HepG2 (cell line): ENCODE data around the gene TP73. TPM values are rescaled to one million over a fixed set of nuclear protein-coding genes. Genes with fewer than 3 reads are reported as not detected.

Experiments
- DPF2 ChIP-seq: sonication (generic); formaldehyde crosslinking; IDR thresholded peaks from 2 replicates; pipeline ENCODE4 v1.4.0; 2020; ENCODE audit warnings: mild to moderate bottlenecking, low read depth, missing genetic modification reagents, borderline replicate concordance
- GFI1 ChIP-seq: sonication (generic); formaldehyde crosslinking; IDR thresholded peaks from 2 replicates; pipeline ENCODE4 v1.5.0; 2020; ENCODE audit warnings: missing genetic modification reagents, mild to moderate bottlenecking, borderline replicate concordance
- HHEX ChIP-seq: IDR thresholded peaks from 2 replicates; pipeline ENCODE4 v1.6.1; 2016; ENCODE audit warnings: control low read depth
- NFATC3 ChIP-seq: sonication (generic); formaldehyde crosslinking; IDR thresholded peaks from 2 replicates; pipeline ENCODE4 v1.5.1; 2020; ENCODE audit warnings: mild to moderate bottlenecking, missing genetic modification reagents
- NFE2 ChIP-seq: sonication (generic); formaldehyde crosslinking; IDR thresholded peaks from 2 replicates; pipeline ENCODE4 v1.4.0; 2020; ENCODE audit warnings: missing genetic modification reagents
- RFX3 ChIP-seq: IDR thresholded peaks from 2 replicates; pipeline ENCODE4 v1.6.1; 2016; ENCODE audit warnings: missing biosample characterization, missing genetic modification reagents
- RORA ChIP-seq: sonication (generic); formaldehyde crosslinking; IDR thresholded peaks from 2 replicates; pipeline ENCODE4 v1.5.0; 2020; ENCODE audit warnings: mild to moderate bottlenecking, missing genetic modification reagents, moderate library complexity
- U2AF2 ChIP-seq: fragments of 200-400 bp; formaldehyde crosslinking; IDR thresholded peaks from 2 replicates; pipeline ENCODE4 v1.6.1; 2017; ENCODE audit warnings: low read depth, mild to moderate bottlenecking, low read length
- ZFP36L1 ChIP-seq: sonication (generic); formaldehyde crosslinking; IDR thresholded peaks from 2 replicates; pipeline ENCODE4 v1.8.0; 2022; ENCODE audit warnings: mild to moderate bottlenecking, missing genetic modification reagents, moderate library complexity
- ZFP41 ChIP-seq: sonication (generic); formaldehyde crosslinking; IDR thresholded peaks from 2 replicates; pipeline ENCODE4 v1.4.0; 2020; ENCODE audit warnings: mild to moderate bottlenecking, missing genetic modification reagents, borderline replicate concordance
- ZNF138 ChIP-seq: sonication (generic); formaldehyde crosslinking; IDR thresholded peaks from 2 replicates; pipeline ENCODE4 v1.5.0; 2020; ENCODE audit warnings: mild to moderate bottlenecking, low read depth, missing genetic modification reagents
- ZNF224 ChIP-seq: sonication (generic); formaldehyde crosslinking; IDR thresholded peaks from 2 replicates; pipeline ENCODE4 v1.5.0; 2020; ENCODE audit warnings: mild to moderate bottlenecking, missing genetic modification reagents
- ZNF280D ChIP-seq: sonication (generic); formaldehyde crosslinking; IDR thresholded peaks from 2 replicates; pipeline ENCODE4 v1.5.1; 2020; ENCODE audit warnings: mild to moderate bottlenecking, missing genetic modification reagents
- ZNF503 ChIP-seq: sonication (generic); formaldehyde crosslinking; IDR thresholded peaks from 2 replicates; pipeline ENCODE4 v1.4.0; 2020; ENCODE audit warnings: missing genetic modification reagents
- ZNF510 ChIP-seq: sonication (generic); formaldehyde crosslinking; IDR thresholded peaks from 2 replicates; pipeline ENCODE4 v1.4.0; 2020; ENCODE audit warnings: low read depth, mild to moderate bottlenecking, missing genetic modification reagents
- ZNF746 ChIP-seq: sonication (generic); formaldehyde crosslinking; IDR thresholded peaks from 2 replicates; pipeline ENCODE4 v1.8.0; 2022; ENCODE audit warnings: mild to moderate bottlenecking, missing genetic modification reagents
- ZNF850 ChIP-seq: sonication (generic); formaldehyde crosslinking; conservative IDR thresholded peaks from 2 replicates; pipeline ENCODE4 v1.9.0; 2021; ENCODE audit warnings: mild to moderate bottlenecking, missing genetic modification reagents
- polyA plus RNA-seq, 8 experiments: library from polyadenylated mRNA; depleted of rRNA in 3 of 8; stranded (reverse) in 7 of 8; unstranded in 1 of 8; fragments of >200 nt; fragmentation: Illumina TruSeq in 4 of 8; extraction: Trizol in 4 of 8; gene quantifications; 2 replicates each; pipeline versions ENCODE4 v1.2.1 to v1.2.3, GENCODE V29; 2011 to 2016; ENCODE audit warnings: low read depth in 4 of 8, missing spikeins in 1 of 8, mixed read lengths in 1 of 8; ENCODE audit not compliant: insufficient read depth in 1 of 8
- total RNA-seq, 5 experiments: library from RNA; depleted of rRNA; stranded (reverse); fragments of >200 nt; fragmentation: Illumina TruSeq; extraction: Trizol; gene quantifications; 2 replicates each; pipeline ENCODE4 v1.2.3, GENCODE V29; 2016; ENCODE audit warnings: low read depth in 1 of 5
- TF ChIP-seq, protein P1 (sequence below): IDR thresholded peaks from 2 replicates; pipeline ENCODE4 v1.6.1; 2016
- TF ChIP-seq, protein P2 (sequence below): sonication (generic); formaldehyde crosslinking; IDR thresholded peaks from 2 replicates; pipeline ENCODE4 v1.4.0; 2020; ENCODE audit warnings: missing genetic modification reagents
- TF ChIP-seq, protein P3 (sequence below): sonication (generic); formaldehyde crosslinking; IDR thresholded peaks from 2 replicates; pipeline ENCODE4 v1.8.1; 2023; ENCODE audit warnings: mild to moderate bottlenecking, inconsistent platforms, moderate library complexity, missing genetic modification reagents, borderline replicate concordance

TP73 gene
- total and polyA plus RNA-seq, 2 of the 13 experiments (the other 11 are each of a cell fraction or from before 2014, with no cell fraction given), result 0.49 to 1.1 TPM

DNA sequence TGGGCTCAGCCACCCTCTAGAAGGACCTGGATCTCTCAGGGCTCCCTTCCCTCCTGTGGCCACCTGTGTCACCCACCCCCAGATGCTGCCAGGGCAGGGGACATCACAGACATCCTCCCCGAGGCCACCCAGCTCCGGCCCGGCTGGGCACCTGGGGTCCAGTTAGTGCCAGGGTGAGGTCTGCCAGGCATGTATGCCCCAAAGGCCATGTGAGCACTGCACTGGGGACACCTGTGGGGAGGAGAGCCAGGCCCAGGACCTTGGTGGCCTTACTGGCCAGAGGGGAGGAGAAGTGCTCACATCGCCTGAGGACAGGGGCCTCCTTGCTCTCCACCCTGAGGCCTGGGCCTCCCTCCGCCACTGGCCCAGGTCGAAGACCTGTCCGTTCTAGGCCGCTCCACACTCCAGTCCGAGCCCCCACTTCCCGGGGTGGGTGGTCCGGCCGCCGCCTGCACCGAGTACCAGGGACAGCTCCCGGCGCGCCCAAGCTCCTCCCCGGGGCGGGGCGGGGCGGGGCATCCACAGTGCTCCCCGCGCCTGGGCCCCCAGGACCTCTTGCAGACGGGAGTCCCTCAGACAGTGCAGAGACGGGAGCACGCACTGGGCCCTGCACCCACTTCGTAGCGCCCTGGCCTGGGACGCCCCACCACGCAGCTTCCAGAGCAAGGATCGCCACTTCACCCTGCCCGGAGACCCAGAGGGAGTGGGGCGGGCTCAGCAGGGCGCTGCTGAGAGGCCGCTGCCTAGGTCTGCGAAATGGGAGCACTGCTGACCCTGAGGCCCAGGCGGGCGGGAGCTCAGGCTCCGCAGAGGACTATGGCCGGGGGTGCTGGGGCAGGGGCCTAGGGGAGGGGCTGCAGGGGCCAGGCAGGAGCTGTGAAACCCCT lies 65.6 kb downstream of the TP73 start (continued):
- TF ChIP-seq ZNF503, result no peak
- 0 out of 2 replicates have a peak, but pooled peaks have one; percentile 70 for TF ChIP-seq ZFP41 (CRISPR knock-in tag)
- TF ChIP-seq, protein P1, sequence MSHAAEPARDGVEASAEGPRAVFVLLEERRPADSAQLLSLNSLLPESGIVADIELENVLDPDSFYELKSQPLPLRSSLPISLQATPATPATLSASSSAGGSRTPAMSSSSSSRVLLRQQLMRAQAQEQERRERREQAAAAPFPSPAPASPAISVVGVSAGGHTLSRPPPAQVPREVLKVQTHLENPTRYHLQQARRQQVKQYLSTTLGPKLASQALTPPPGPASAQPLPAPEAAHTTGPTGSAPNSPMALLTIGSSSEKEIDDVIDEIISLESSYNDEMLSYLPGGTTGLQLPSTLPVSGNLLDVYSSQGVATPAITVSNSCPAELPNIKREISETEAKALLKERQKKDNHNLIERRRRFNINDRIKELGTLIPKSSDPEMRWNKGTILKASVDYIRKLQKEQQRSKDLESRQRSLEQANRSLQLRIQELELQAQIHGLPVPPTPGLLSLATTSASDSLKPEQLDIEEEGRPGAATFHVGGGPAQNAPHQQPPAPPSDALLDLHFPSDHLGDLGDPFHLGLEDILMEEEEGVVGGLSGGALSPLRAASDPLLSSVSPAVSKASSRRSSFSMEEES, result 0 out of 2 replicates have a peak, but pooled peaks have one; percentile 29
- no peak for TF ChIP-seq RFX3
- TF ChIP-seq, protein P2, sequence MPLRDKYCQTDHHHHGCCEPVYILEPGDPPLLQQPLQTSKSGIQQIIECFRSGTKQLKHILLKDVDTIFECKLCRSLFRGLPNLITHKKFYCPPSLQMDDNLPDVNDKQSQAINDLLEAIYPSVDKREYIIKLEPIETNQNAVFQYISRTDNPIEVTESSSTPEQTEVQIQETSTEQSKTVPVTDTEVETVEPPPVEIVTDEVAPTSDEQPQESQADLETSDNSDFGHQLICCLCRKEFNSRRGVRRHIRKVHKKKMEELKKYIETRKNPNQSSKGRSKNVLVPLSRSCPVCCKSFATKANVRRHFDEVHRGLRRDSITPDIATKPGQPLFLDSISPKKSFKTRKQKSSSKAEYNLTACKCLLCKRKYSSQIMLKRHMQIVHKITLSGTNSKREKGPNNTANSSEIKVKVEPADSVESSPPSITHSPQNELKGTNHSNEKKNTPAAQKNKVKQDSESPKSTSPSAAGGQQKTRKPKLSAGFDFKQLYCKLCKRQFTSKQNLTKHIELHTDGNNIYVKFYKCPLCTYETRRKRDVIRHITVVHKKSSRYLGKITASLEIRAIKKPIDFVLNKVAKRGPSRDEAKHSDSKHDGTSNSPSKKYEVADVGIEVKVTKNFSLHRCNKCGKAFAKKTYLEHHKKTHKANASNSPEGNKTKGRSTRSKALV (CRISPR knock-in tag), result no peak
- TF ChIP-seq ZNF224 (CRISPR knock-in tag), result no peak
- no peak for TF ChIP-seq NFE2 (CRISPR knock-in tag)
- no peak for TF ChIP-seq ZNF746 (CRISPR knock-in tag)
- no peak for TF ChIP-seq RORA (CRISPR knock-in tag)
- no peak for TF ChIP-seq ZNF280D (CRISPR knock-in tag)
- no peak for TF ChIP-seq DPF2 (CRISPR knock-in tag)
- TF ChIP-seq ZFP36L1, result no peak
- TF ChIP-seq NFATC3 (CRISPR knock-in tag), result no peak
- TF ChIP-seq ZNF850, result no peak
- TF ChIP-seq, protein P3, sequence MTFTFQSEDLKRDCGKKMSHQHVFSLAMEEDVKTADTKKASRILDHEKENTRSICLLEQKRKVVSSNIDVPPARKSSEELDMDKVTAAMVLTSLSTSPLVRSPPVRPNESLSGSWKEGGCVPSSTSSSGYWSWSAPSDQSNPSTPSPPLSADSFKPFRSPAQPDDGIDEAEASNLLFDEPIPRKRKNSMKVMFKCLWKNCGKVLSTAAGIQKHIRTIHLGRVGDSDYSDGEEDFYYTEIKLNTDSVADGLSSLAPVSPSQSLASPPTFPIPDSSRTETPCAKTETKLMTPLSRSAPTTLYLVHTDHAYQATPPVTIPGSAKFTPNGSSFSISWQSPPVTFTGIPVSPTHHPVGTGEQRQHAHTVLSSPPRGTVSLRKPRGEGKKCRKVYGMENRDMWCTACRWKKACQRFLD (CRISPR knock-in tag), result no peak
- no peak for TF ChIP-seq ZNF510
- TF ChIP-seq GFI1, result no peak
- no peak for TF ChIP-seq HHEX (CRISPR knock-in tag)
- TF ChIP-seq U2AF2, result no peak
- no peak for TF ChIP-seq ZNF138
